Measurements from ENCODE around the gene SLC10A3. TPM values are rescaled to one million over a fixed set of nuclear protein-coding genes. Genes with fewer than 3 reads are reported as not detected.

Gene SLC10A3
- total and polyA plus RNA-seq, 2 of the 13 experiments (the other 11 are each of a cell fraction or from before 2014, with no cell fraction given): 10.1 to 11.5 TPM

- no peak for TF ChIP-seq THRA (CRISPR knock-in tag; IDR thresholded peaks at IDR 0.05; ENCODE audit: borderline replicate concordance)
- peak; percentile 92 for TF ChIP-seq YY1 (IDR thresholded peaks at IDR 0.05; ENCODE audit: insufficient read depth, insufficient replicate concordance, low read depth, low read length)
- no peak for TF ChIP-seq ZNF180 (CRISPR knock-in tag; IDR thresholded peaks at IDR 0.05; ENCODE audit: borderline replicate concordance, low read depth)
- no peak for TF ChIP-seq ZNF569 (CRISPR knock-in tag; IDR thresholded peaks at IDR 0.05; ENCODE audit: borderline replicate concordance)
- TF ChIP-seq ZNF768 (CRISPR knock-in tag; IDR thresholded peaks at IDR 0.05): no peak
- TF ChIP-seq ZXDC (CRISPR knock-in tag; IDR thresholded peaks at IDR 0.05): no peak
- no peak for TF ChIP-seq ELF4 (CRISPR knock-in tag; IDR thresholded peaks at IDR 0.05; ENCODE audit: borderline replicate concordance)
- TF ChIP-seq ZNF512B (CRISPR knock-in tag; IDR thresholded peaks at IDR 0.05; ENCODE audit: borderline replicate concordance): no peak
- TF ChIP-seq ETV5 (CRISPR knock-in tag; IDR thresholded peaks at IDR 0.05; ENCODE audit: borderline replicate concordance): peak; percentile 45; the same call in 1 of the 2 replicates
- TF ChIP-seq MED13 (CRISPR knock-in tag; IDR thresholded peaks at IDR 0.05): no peak
- no peak for TF ChIP-seq TBX2 (CRISPR knock-in tag; IDR thresholded peaks at IDR 0.05; ENCODE audit: borderline replicate concordance)
- no peak for TF ChIP-seq ATF7 (IDR thresholded peaks at IDR 0.05)
- no peak for TF ChIP-seq ATF7 (CRISPR knock-in tag; IDR thresholded peaks at IDR 0.05)
- no peak for TF ChIP-seq ZSCAN21 (CRISPR knock-in tag; IDR thresholded peaks at IDR 0.05; ENCODE audit: borderline replicate concordance)
- TF ChIP-seq ZNF549 (CRISPR knock-in tag; IDR thresholded peaks at IDR 0.05): no peak
- TF ChIP-seq RBFOX2 (IDR thresholded peaks at IDR 0.05; ENCODE audit: low read depth, low read length): peak; percentile 59; the same call in 1 of the 2 replicates
- TF ChIP-seq KMT2B (CRISPR knock-in tag; IDR thresholded peaks at IDR 0.05): no peak
- no peak for TF ChIP-seq TGIF2 (CRISPR knock-in tag; IDR thresholded peaks at IDR 0.05)
- no peak for TF ChIP-seq TOE1 (CRISPR knock-in tag; IDR thresholded peaks at IDR 0.05)
- no peak for TF ChIP-seq ZNF362 (CRISPR knock-in tag; IDR thresholded peaks at IDR 0.05; ENCODE audit: borderline replicate concordance)
- peak; percentile 65 for TF ChIP-seq HNRNPLL (IDR thresholded peaks at IDR 0.05; ENCODE audit: low read depth, low read length, poor library complexity, severe bottlenecking)
- TF ChIP-seq REL (CRISPR knock-in tag; conservative IDR thresholded peaks at IDR 0.05): no peak
Observed at GRCh38 chrX:154515966-154516655, 25.7 kb upstream of the SLC10A3 start, which contains the start of gene FAM3A (continued).

All from HepG2 (cell line).